Body of pancreas (tissue), 4 donors: ENCODE data around the gene TWF2.

ENCODE experiments used
- POLR2A ChIP-seq, 3 donors: fragments of 450-650 bp; IDR thresholded peaks; one replicate each; pipeline ENCODE4 v1.6.1; 2016; ENCODE audit warnings: antibody characterized with exemption in 3 of 3, mild to moderate bottlenecking in 2 of 3
- TF ChIP-seq, protein P1 (sequence below), 7 experiments: fragments of 450-650 bp in 4 of 7; fragments of 200-600 bp in 3 of 7; sonication (generic) in 3 of 7; IDR thresholded peaks; one replicate each; pipeline ENCODE4 v1.5.1; 2016 to 2019; ENCODE audit warnings: antibody characterized with exemption in 7 of 7

DNA sequence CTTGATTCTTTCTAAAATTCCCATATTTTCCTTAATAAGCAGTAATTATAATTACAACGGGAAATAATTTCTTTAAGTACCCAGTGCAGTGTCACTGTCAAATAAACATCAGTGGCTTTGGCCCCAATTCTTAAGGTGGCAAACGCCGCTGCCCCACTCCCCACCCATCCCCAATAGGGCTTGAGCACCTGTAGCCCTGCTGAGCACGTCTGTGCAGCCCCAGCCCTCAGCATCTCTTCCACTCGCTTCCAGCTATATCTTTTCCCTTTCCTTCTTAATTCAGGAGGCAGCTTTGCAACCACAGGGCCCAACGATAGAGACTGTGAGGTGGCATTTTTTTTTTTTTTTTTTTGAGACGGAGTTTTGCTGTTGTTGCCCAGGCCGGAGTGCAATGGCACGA is 15.7 kb upstream of the TWF2 start:
- TF ChIP-seq, protein P1, sequence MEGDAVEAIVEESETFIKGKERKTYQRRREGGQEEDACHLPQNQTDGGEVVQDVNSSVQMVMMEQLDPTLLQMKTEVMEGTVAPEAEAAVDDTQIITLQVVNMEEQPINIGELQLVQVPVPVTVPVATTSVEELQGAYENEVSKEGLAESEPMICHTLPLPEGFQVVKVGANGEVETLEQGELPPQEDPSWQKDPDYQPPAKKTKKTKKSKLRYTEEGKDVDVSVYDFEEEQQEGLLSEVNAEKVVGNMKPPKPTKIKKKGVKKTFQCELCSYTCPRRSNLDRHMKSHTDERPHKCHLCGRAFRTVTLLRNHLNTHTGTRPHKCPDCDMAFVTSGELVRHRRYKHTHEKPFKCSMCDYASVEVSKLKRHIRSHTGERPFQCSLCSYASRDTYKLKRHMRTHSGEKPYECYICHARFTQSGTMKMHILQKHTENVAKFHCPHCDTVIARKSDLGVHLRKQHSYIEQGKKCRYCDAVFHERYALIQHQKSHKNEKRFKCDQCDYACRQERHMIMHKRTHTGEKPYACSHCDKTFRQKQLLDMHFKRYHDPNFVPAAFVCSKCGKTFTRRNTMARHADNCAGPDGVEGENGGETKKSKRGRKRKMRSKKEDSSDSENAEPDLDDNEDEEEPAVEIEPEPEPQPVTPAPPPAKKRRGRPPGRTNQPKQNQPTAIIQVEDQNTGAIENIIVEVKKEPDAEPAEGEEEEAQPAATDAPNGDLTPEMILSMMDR (IDR thresholded peaks at IDR 0.05): no peak
- no peak for TF ChIP-seq POLR2A (IDR thresholded peaks at IDR 0.05)
